Loucy (cell line): Measurements from ENCODE around the gene EN2.

Source experiments
- H2AFZ ChIP-seq: fragments of 200-600 bp; sonication (generic); 2 replicates; pipeline ENCODE4 v1.6.0; 2016; ENCODE audit warnings: antibody characterized with exemption, mild to moderate bottlenecking, low read length, moderate library complexity
- H3F3A ChIP-seq: fragments of 200-600 bp; 2 replicates; pipeline ENCODE4 v1.6.0; 2016; ENCODE audit warnings: antibody characterized with exemption, low read depth, mild to moderate bottlenecking
- H3K27me3 ChIP-seq: fragments of 200-600 bp; sonication (generic); 2 replicates; pipeline ENCODE4 v1.6.1; 2014; ENCODE audit warnings: low read length, mild to moderate bottlenecking; ENCODE audit not compliant: insufficient read depth, poor library complexity, severe bottlenecking
- H3K36me3 ChIP-seq: fragments of 200-600 bp; sonication (generic); 2 replicates; pipeline ENCODE4 v1.6.1; 2016; ENCODE audit warnings: low read length; ENCODE audit not compliant: insufficient read depth
- H3K4me1 ChIP-seq: fragments of 200-600 bp; sonication (generic); 2 replicates; pipeline ENCODE4 v1.5.1; 2014; ENCODE audit warnings: low read length, mild to moderate bottlenecking; ENCODE audit not compliant: insufficient read depth, poor library complexity, severe bottlenecking
- H3K4me2 ChIP-seq: fragments of 200-600 bp; sonication (generic); 2 replicates; pipeline ENCODE4 v1.6.0; 2014; ENCODE audit warnings: antibody characterized with exemption, low read length, low read depth, mild to moderate bottlenecking; ENCODE audit not compliant: poor library complexity, severe bottlenecking
- H3K4me3 ChIP-seq: fragments of 200-600 bp; sonication (generic); 2 replicates; pipeline ENCODE4 v1.5.1; 2014; ENCODE audit warnings: low read length, mild to moderate bottlenecking, mixed read lengths; ENCODE audit not compliant: poor library complexity, severe bottlenecking
- H3K79me2 ChIP-seq: fragments of 200-600 bp; sonication (generic); 2 replicates; pipeline ENCODE4 v1.6.1; 2014; ENCODE audit warnings: low read length; ENCODE audit not compliant: insufficient read depth
- H3K9ac ChIP-seq: fragments of 200-600 bp; sonication (generic); 2 replicates; pipeline ENCODE4 v1.6.0; 2014; ENCODE audit warnings: mild to moderate bottlenecking, low read depth, low read length, moderate library complexity; ENCODE audit not compliant: poor library complexity, severe bottlenecking
- H3K9me2 ChIP-seq: fragments of 200-600 bp; sonication (generic); replicated peaks from 2 replicates; pipeline ENCODE4 v1.6.1; 2016; ENCODE audit warnings: low read depth, low read length, mixed read lengths
- H3K9me3 ChIP-seq: fragments of 200-600 bp; sonication (generic); 2 replicates; pipeline ENCODE4 v1.6.1; 2014; ENCODE audit warnings: mild to moderate bottlenecking, antibody characterized with exemption, low read length, low read depth; ENCODE audit not compliant: insufficient read depth
- H4K20me1 ChIP-seq: fragments of 200-600 bp; sonication (generic); 2 replicates; pipeline ENCODE4 v1.6.0; 2014; ENCODE audit warnings: antibody characterized with exemption, low read length, mild to moderate bottlenecking; ENCODE audit not compliant: insufficient read depth, poor library complexity, severe bottlenecking
- CTCF ChIP-seq: fragments of 200-600 bp; sonication (generic); conservative IDR thresholded peaks from 2 replicates; pipeline ENCODE4 v1.5.1; 2014; ENCODE audit warnings: mild to moderate bottlenecking, antibody characterized with exemption, low read length
- EZH2phosphoT487 ChIP-seq: fragments of 200-600 bp; IDR thresholded peaks from 2 replicates; pipeline ENCODE4 v1.6.1; 2018; ENCODE audit warnings: antibody characterized with exemption, mild to moderate bottlenecking, moderate library complexity, borderline replicate concordance

The EN2 gene

DNA sequence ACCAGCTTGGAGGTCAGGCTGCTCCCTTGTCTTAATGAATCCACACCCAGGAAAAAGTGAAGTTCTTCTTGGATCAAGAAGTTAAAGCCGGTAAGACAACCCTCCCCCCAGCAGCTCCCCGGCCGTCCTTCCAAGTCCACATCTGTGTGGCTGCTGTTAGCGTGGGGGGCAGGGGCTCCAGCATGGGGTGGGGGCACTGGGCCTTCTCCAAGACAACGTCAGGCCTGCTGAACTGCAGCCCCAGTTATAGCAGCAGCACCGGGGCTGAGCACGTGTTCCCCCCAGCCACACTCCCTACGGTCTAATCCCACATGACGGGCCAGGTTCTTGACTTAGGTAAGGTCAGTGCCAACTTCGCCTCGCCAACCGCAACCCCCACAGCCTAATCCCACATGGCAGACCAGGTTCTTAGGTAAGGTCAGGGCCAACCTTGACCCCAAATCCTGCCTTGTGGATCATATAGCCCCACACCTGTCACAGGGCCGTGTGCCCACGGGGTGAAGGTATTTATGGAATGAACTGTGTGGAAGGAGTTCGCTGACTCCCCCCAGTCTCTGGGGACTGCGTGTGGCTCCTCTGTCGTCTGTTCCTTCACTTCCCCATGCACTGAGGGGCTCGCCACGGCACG, 30.4 kb upstream of the EN2 start:
- no peaks in the 10 kb centered on the region for H3K79me2 ChIP-seq
- H3K27me3 ChIP-seq: no peaks in the 10 kb centered on the region
- H3K4me2 ChIP-seq: no peak overlapping the region

DNA sequence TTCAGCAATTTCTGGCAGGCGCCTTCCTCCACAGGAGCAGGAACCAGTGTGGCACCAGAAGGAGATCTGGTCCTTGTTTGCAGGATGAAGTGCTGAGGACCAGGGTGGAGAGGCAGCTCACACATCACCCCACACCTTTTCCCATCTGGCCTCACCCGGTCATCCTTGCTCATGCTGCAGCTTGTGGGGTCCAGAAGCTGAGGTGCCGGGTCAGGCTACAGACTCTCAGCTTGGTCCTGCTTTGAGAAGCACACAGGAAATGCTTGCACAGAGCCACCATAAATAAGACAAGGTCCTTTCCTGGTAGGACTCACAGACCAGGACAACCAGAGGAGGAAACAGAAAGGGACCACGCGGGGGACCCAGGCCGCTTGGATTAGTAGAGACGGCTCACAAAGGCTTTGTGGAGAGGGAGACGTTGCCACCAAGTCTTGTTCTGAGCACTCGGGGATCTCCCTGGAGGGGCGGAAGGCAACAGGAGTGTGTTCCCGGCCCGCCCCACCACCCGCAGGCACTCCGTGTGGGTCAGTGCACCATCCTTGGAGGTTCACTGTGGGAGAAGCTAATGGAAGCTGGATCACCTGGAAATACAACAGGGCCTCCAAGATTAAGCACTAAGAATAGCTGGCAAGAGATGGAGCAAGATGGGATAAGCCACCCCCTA, 29.6 kb upstream of the EN2 start:
- no peaks in the 10 kb centered on the region for H4K20me1 ChIP-seq
- no peaks in the 10 kb centered on the region for H3K27me3 ChIP-seq

More for the DNA sequence above, 30.4 kb upstream of the EN2 start:
- H2AFZ ChIP-seq: no peak overlapping the region
- no peaks in the 10 kb centered on the region for H3K36me3 ChIP-seq
- H3K9me2 ChIP-seq: no peaks in the 10 kb centered on the region
- no peaks in the 10 kb centered on the region for H3F3A ChIP-seq
- no peaks in the 10 kb centered on the region for H3K4me1 ChIP-seq
- TF ChIP-seq CTCF: no peak
- H3K4me3 ChIP-seq: no peak overlapping the region
- H4K20me1 ChIP-seq: no peaks in the 10 kb centered on the region
- no peak overlapping the region for H3K9ac ChIP-seq
- H3K9me3 ChIP-seq: no peaks in the 10 kb centered on the region

GRCh38 chr7:155429651-155430050, 28.3 kb upstream of the EN2 start:
- TF ChIP-seq CTCF: no peak
- no peak overlapping the region for H2AFZ ChIP-seq
- no peak overlapping the region for H3K4me3 ChIP-seq
- H3K79me2 ChIP-seq: no peaks in the 10 kb centered on the region
- H3K4me2 ChIP-seq: no peak overlapping the region
- H4K20me1 ChIP-seq: no peaks in the 10 kb centered on the region
- no peaks in the 10 kb centered on the region for H3K4me1 ChIP-seq
- H3K36me3 ChIP-seq: no peaks in the 10 kb centered on the region
- no peak overlapping the region for H3K9ac ChIP-seq
- no peaks in the 10 kb centered on the region for H3K9me3 ChIP-seq
- no peaks in the 10 kb centered on the region for H3K9me2 ChIP-seq
- H3F3A ChIP-seq: no peaks in the 10 kb centered on the region
- no peaks in the 10 kb centered on the region for H3K27me3 ChIP-seq

More for the DNA sequence above, 29.6 kb upstream of the EN2 start:
- TF ChIP-seq CTCF (no peak), EZH2phosphoT487 (no peak)
- no peaks in the 10 kb centered on the region for H3F3A ChIP-seq
- H3K4me3 ChIP-seq: no peak overlapping the region
- H3K9me2 ChIP-seq: no peaks in the 10 kb centered on the region
- no peaks in the 10 kb centered on the region for H3K9me3 ChIP-seq
- H3K79me2 ChIP-seq: no peaks in the 10 kb centered on the region
- no peaks in the 10 kb centered on the region for H3K4me1 ChIP-seq
- H2AFZ ChIP-seq: no peak overlapping the region
- H3K4me2 ChIP-seq: no peak overlapping the region
- no peaks in the 10 kb centered on the region for H3K36me3 ChIP-seq
- no peak overlapping the region for H3K9ac ChIP-seq
